ENCODE results near the gene HEY2. TPM values are rescaled to one million over a fixed set of nuclear protein-coding genes. Genes with fewer than 3 reads are reported as not detected.

Gene HEY2
- total and polyA plus RNA-seq, 2 donors (not counting 1 experiment from before 2014, with no cell fraction given) = 0.12 TPM; not detected in 1

DNA sequence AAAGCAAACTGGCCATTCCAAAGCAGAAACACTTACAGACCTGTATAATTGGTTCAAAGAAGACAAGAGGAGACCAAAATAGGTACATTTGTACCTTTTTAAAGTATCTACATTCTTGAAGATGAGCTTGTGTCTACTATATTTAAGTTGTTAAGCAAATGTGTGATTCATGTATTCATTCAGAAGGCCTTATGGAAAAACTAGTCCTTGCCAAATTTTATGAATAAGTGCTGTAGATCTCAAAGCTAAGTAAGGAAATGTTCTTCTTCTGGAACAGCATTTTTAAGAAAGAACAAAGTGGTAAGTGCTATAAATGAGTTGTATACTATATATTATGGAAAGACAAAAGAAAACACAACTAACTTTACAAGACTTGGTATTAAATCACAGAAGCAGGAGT, 22.2 kb upstream of the HEY2 start:
- intact Hi-C loops (cut with micrococcal nuclease) = no loop called here
- no peaks in the 10 kb centered on the region for H3K4me1 ChIP-seq (ENCODE audit: control insufficient read depth in 2 of 2, insufficient read depth in 2 of 2, low read length in 2 of 2)
- H3K79me2 ChIP-seq (ENCODE audit: control insufficient read depth, insufficient read depth, low read length) = no peaks in the 10 kb centered on the region
- H3K4me3 ChIP-seq (ENCODE audit: control extremely low read depth in 1 of 5, extremely low read depth in 1 of 5, insufficient read depth in 1 of 5, low read depth in 2 of 5, low read length in 4 of 5) = no peak overlapping the region
- Mint-ChIP-seq H3K4me1 (no peaks in the 10 kb centered on the region), H3K4me3 (no peak overlapping the region), H3K27me3 (peaks cover 28% of the 10 kb centered on the region), H3K9me3 (ENCODE audit: insufficient read depth) (no peaks in the 10 kb centered on the region), H3K27ac (no peak overlapping the region)
- no peak for DNase-seq
- H3K27ac ChIP-seq (ENCODE audit: low read length in 2 of 2) = no peak overlapping the region
- no peak overlapping the region for H3K4me2 ChIP-seq (replicated peaks; ENCODE audit: low read depth, low read length, poor library complexity, severe bottlenecking)
- H3K27me3 ChIP-seq (replicated peaks in 1 of 4; ENCODE audit: control extremely low read depth in 1 of 4, control insufficient read depth in 3 of 4, insufficient read depth in 4 of 4, low read length in 3 of 4) = peaks cover 0 to 11% (median 7%) of the 10 kb centered on the region in 4 experiments
- POLR2A ChIA-PET = no interaction called here
- no peak for ATAC-seq (ENCODE audit: low read depth)
- H4K20me1 ChIP-seq (ENCODE audit: control insufficient read depth, insufficient read depth, low read length, poor library complexity, severe bottlenecking) = no peaks in the 10 kb centered on the region
- H3K36me3 ChIP-seq (replicated peaks in 1 of 2; ENCODE audit: control extremely low read depth in 1 of 2, control insufficient read depth in 1 of 2, extremely low read depth in 1 of 2, insufficient read depth in 2 of 2, low read length in 1 of 2) = no peaks in the 10 kb centered on the region
- no peak for TF ChIP-seq EZH2 (IDR thresholded peaks at IDR 0.05; ENCODE audit: borderline replicate concordance, insufficient read depth, low read depth, low read length, poor library complexity, severe bottlenecking)
- TF ChIP-seq, protein P1, sequence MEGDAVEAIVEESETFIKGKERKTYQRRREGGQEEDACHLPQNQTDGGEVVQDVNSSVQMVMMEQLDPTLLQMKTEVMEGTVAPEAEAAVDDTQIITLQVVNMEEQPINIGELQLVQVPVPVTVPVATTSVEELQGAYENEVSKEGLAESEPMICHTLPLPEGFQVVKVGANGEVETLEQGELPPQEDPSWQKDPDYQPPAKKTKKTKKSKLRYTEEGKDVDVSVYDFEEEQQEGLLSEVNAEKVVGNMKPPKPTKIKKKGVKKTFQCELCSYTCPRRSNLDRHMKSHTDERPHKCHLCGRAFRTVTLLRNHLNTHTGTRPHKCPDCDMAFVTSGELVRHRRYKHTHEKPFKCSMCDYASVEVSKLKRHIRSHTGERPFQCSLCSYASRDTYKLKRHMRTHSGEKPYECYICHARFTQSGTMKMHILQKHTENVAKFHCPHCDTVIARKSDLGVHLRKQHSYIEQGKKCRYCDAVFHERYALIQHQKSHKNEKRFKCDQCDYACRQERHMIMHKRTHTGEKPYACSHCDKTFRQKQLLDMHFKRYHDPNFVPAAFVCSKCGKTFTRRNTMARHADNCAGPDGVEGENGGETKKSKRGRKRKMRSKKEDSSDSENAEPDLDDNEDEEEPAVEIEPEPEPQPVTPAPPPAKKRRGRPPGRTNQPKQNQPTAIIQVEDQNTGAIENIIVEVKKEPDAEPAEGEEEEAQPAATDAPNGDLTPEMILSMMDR (IDR thresholded peaks at IDR 0.05) = no peak
- no peak overlapping the region for H3K9ac ChIP-seq (ENCODE audit: low read length)
- H2AFZ ChIP-seq (ENCODE audit: insufficient read depth, low read depth, low read length, poor library complexity, severe bottlenecking) = no peak overlapping the region
- no peaks in the 10 kb centered on the region for H3K9me3 ChIP-seq (ENCODE audit: control extremely low read depth in 1 of 3, control insufficient read depth in 2 of 3, insufficient read depth in 1 of 3, low read length in 2 of 3)
- CTCF ChIA-PET = no interaction called here

DNA sequence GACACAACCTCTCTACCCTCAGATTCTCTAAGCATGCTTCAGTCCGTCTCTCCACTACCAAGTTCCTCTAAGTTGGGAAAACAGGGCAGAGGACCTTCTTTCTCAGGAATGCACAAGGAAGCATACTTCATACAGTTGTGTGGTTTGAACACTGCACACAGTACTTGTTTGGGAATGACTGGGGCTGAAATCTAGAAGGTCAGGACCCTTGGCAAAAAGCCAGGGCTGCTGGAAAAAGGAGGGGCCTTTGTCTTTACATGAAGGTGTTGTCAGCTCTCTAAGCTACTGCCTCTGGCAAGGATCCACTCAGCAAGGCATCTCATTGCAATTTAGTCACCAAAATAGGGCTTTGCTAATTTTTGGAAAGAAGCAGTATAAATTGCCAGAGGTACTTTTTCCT, 20.7 kb upstream of the HEY2 start:
- no peaks in the 10 kb centered on the region for H3K36me3 ChIP-seq (replicated peaks in 1 of 2; ENCODE audit: control extremely low read depth in 1 of 2, control insufficient read depth in 1 of 2, extremely low read depth in 1 of 2, insufficient read depth in 2 of 2, low read length in 1 of 2)
- no peaks in the 10 kb centered on the region for H3K9me3 Mint-ChIP-seq (ENCODE audit: insufficient read depth)
- no peak overlapping the region for H2AFZ ChIP-seq (ENCODE audit: insufficient read depth, low read depth, low read length, poor library complexity, severe bottlenecking)
- ATAC-seq (ENCODE audit: low read depth) (no peak), DNase-seq (no peak)
- no peak overlapping the region for H3K9ac ChIP-seq (ENCODE audit: low read length)
- POLR2A ChIA-PET = no interaction called here
- H3K79me2 ChIP-seq (ENCODE audit: control insufficient read depth, insufficient read depth, low read length) = no peaks in the 10 kb centered on the region
- H4K20me1 ChIP-seq (ENCODE audit: control insufficient read depth, insufficient read depth, low read length, poor library complexity, severe bottlenecking) = no peaks in the 10 kb centered on the region
- no peaks in the 10 kb centered on the region for H3K4me1 ChIP-seq (ENCODE audit: control insufficient read depth in 2 of 2, insufficient read depth in 2 of 2, low read length in 2 of 2)
- H3K4me1 Mint-ChIP-seq = no peaks in the 10 kb centered on the region
- no peak overlapping the region for H3K4me2 ChIP-seq (replicated peaks; ENCODE audit: low read depth, low read length, poor library complexity, severe bottlenecking)
- peaks cover 0 to 6% (median 2%) of the 10 kb centered on the region in 4 experiments for H3K27me3 ChIP-seq (replicated peaks in 1 of 4; ENCODE audit: control extremely low read depth in 1 of 4, control insufficient read depth in 3 of 4, insufficient read depth in 4 of 4, low read length in 3 of 4)
- H3K27ac Mint-ChIP-seq = no peak overlapping the region
- no peak overlapping the region for H3K4me3 ChIP-seq (ENCODE audit: control extremely low read depth in 1 of 5, extremely low read depth in 1 of 5, insufficient read depth in 1 of 5, low read depth in 2 of 5, low read length in 4 of 5)
- CTCF ChIA-PET = no interaction called here
- TF ChIP-seq EZH2 (IDR thresholded peaks at IDR 0.05; ENCODE audit: borderline replicate concordance, insufficient read depth, low read depth, low read length, poor library complexity, severe bottlenecking) = no peak
- TF ChIP-seq, protein P1 (IDR thresholded peaks at IDR 0.05) = no peak
- H3K4me3 Mint-ChIP-seq = no peak overlapping the region
- H3K9me3 ChIP-seq (ENCODE audit: control extremely low read depth in 1 of 3, control insufficient read depth in 2 of 3, insufficient read depth in 1 of 3, low read length in 2 of 3) = no peaks in the 10 kb centered on the region
- peaks cover 27% of the 10 kb centered on the region for H3K27me3 Mint-ChIP-seq
- H3K27ac ChIP-seq (ENCODE audit: low read length in 2 of 2) = no peak overlapping the region
- intact Hi-C loops (cut with micrococcal nuclease) = no loop called here
- no CpG with 5 or more reads among the region's 1 CpG for WGBS (ENCODE audit: insufficient coverage)
